H4 (cell line): ENCODE measurements around the gene LILRB5. TPM values are rescaled to one million over a fixed set of nuclear protein-coding genes. Genes with fewer than 3 reads are reported as not detected.
A peak's percentile ranks its signal among the peaks of the same experiment; 100 is the strongest.
"Not testable (repeated sequence)": the region's sequence is repeated elsewhere in the genome, so short reads cannot be mapped to it uniquely, and the experiment has no call there.

ENCODE experiments used
- DNase-seq: peaks from one replicate; pipeline ENCODE4 v3.0.0-alpha.2; 2015; ENCODE audit warnings: low spot score
- total RNA-seq: library from RNA; depleted of rRNA; stranded (reverse); fragments of >200 nt; shearing (Covaris generic); gene quantifications from 2 replicates; pipeline ENCODE4 v1.2.3, GENCODE V29; 2014

The LILRB5 gene
- total RNA-seq, 1 experiment from 2014 or later = not detected

- DNase-seq = not testable (repeated sequence)
These were observed 20.1 kb upstream of the LILRB5 start for GRCh38 chr19:54277111-54277615.

DNA sequence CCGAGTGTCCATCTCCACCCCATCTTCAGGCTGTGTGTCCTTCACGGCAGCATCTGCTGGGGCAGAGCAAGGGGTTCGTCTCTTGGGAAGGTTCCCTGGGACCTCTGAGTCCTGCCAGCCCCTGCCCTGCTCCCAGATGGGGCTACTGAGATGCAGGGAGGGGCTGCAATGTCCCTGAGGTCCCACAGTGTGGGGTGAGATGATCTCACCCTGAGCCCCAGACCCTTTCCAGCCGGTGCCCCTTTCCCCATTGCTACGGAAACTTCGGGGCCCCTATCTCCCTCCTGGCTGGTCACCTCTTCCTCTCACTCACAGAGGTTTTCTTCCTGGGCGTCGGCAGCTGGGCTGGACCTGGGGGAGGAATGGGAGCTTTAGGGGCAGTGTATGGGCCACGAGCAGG is 18.9 kb upstream of the LILRB5 start:
- peak; percentile 6 for DNase-seq

DNA sequence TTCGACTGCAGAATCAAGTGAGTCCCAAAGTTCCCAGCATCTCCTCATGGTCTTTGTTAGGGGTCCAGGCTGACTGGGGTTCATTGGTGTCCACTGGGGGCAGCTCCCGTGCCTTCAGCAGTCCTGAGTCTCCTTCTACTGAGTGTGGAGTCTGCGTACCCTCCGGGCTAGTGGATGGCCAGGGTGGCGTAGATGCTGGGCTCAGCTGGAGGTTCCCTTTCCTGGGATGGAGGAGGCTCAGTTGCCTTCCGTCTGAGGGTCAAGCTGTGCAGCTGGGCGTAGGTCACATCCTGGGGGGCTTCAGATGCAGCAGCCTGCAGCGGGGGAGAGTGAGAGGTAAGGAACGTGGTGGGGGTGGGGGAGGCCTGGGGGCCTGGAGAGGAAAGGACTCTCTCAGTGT is 17.4 kb upstream of the LILRB5 start:
- not testable (repeated sequence) for DNase-seq

GRCh38 chr19:54273821-54274220 is 16.7 kb upstream of the LILRB5 start:
- DNase-seq = no peak

DNA sequence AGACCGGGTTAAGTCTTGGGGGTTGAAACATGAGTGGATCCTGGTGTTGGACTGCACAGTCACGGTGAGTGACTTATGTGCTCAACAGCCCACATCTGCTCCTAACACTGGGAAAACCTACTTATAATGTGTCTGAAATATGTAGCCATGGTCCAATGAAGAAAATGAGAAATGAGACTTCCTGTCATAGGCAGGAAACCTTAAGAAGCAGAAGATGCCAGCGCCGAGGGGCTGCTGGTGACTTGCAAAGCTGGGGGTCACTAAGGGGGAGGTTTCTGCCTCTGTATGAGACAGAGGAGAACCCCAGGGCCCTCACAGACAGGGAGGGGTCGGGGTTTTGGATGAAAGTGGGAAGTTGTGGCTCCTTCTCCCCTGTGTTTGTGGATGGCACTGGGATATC is 15.1 kb upstream of the LILRB5 start:
- not testable (repeated sequence) for DNase-seq

DNA sequence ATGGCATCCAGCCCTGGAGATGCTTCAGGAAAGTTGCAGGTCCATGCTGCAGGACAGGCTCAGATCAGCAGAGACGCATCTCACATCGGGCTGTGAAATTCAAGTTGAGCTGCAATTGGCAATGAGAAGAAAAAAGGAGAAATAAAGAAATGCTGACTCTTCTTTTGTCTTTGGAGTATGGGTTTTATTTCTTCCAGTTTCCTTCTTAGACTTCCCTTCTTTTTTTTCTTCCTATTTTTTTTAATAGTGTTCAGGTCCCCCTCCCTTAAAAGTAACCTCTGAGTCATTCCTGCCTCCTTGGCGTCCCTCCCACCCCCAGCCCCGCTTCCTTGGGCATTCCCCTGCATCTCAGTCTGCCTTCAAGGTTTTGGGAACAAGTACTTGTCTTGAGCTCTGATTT is 14.5 kb upstream of the LILRB5 start:
- DNase-seq = not testable (repeated sequence)

- DNase-seq = no peak
These were observed 14.0 kb upstream of the LILRB5 start for GRCh38 chr19:54271106-54271505.

- no peak for DNase-seq
These were observed 11.9 kb upstream of the LILRB5 start for GRCh38 chr19:54268936-54269335.

DNA sequence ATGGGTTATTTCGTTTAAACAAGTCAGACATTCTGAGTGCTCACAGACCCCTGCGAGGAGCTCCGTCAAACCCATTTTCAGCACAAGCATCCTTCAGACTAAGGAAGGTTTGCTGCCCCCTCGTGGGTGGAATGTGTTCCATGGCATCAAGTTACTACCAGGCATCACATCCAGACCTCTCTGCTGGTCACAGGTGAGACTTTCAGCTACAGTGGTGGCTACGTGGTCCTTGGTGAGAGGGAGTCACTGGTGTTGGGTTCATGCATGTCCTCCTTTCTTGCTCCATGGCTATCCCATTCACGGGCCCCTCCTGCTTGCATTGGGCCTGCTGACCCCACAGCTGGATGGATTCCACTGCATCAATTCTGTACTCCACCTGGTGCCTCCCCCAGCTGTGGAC is 9.1 kb upstream of the LILRB5 start:
- peak; percentile 80 for DNase-seq

DNA sequence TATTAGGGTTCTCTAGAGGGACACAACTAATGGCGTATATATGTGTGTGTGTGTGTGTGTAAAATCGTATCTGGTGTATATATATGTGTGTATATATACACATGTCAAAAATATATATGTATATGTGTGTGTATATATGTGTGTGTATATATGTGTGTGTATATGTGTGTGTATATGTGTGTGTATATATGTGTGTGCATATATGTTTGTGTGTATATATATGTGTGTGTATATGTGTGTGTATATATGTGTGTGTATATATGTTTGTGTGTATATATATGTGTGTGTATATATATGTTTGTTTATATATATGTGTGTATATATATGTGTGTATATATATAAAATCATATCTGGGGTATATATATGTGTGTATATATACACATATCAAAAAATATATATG is 5.4 kb upstream of the LILRB5 start:
- DNase-seq = no peak

DNA sequence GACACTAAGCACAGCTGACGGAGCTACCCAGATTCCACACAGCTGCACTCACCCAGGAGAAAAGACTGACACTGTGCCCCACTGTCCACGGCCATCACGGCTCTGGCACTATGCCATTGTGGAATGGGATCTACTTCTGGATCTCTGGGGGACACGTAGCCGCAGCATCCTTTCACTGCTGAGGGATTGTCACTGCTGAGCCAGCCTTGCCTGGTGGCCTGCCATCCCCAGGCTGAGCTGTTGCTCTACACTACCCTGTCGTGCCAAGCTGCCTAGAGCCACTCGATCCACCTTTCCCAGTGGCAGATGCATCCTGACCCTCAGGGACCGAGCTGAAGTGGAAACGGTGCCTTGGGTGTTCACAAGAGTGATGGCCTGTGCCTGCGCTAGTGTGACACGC is 5.0 kb upstream of the LILRB5 start:
- no peak for DNase-seq

GRCh38 chr19:54256250-54257115 is 590 bp downstream of the LILRB5 start:
- no peak for DNase-seq

DNA sequence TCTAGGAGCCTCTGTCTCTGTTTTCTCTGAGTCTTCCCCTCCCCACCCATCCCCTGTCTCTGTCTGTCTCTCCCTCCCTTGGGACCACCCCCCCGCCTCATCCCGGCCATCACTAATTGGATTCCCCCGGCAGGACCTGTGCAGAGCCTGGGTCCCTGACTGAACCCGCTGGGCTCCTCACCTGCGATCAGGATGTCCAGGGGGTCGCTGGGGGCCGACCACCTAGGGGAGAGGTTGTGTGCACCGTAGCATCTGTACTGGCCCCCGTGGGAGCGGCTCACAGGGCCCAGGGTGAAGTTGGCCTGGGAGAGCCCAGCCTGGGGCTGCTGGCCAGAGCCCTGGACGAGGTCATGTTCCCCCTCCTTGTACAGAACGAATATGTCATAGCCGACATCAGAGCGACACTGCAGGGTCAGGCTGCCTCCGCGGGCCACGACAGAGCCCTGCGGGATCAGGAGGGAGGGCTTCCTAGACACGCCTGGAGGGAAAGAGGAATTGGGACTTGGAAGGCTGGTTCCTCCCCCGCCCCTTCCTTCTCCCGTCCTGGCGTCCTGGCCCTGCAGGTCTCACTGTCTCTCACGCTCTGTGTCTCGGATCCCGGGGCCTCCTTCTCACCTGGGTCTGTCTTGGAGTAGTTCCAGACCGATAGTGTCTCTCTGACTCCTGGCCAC is 1.8 kb downstream of the LILRB5 start:
- no peak for DNase-seq

DNA sequence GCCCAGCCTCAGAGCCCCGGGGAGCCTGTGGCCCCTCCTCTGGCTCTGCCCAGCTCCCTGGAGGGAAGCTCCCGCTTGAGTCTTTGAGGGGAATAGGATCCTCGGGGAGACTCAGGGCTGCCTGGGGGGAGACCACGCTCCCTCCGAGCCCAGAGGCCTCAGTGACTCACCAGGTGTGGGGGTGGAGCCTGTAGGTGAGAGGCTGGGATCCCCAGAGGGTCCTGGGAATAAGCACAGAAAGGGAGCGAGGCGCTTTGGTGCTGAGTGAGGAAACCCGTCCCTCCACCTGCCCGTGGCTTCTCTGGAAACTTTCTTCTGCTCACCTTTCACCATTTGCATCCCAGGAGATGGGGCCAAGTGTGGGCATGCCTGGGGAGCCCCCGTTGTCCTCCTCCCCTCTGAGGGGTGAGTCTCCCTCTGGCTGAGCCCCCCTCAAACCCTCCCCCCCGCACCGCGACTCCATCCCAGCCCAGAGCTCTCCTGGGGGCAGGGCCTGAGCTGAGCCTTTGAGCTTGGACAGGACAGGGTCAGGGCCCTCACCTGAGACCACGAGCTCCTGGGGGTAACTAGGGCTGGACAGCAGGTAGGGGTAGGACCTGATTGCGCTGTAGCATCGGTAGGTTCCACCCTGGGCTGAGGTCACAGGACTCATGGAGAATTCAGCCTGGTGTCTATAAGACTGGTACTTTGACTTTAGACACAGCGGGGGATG is 2.7 kb downstream of the LILRB5 start:
- no peak for DNase-seq

DNA sequence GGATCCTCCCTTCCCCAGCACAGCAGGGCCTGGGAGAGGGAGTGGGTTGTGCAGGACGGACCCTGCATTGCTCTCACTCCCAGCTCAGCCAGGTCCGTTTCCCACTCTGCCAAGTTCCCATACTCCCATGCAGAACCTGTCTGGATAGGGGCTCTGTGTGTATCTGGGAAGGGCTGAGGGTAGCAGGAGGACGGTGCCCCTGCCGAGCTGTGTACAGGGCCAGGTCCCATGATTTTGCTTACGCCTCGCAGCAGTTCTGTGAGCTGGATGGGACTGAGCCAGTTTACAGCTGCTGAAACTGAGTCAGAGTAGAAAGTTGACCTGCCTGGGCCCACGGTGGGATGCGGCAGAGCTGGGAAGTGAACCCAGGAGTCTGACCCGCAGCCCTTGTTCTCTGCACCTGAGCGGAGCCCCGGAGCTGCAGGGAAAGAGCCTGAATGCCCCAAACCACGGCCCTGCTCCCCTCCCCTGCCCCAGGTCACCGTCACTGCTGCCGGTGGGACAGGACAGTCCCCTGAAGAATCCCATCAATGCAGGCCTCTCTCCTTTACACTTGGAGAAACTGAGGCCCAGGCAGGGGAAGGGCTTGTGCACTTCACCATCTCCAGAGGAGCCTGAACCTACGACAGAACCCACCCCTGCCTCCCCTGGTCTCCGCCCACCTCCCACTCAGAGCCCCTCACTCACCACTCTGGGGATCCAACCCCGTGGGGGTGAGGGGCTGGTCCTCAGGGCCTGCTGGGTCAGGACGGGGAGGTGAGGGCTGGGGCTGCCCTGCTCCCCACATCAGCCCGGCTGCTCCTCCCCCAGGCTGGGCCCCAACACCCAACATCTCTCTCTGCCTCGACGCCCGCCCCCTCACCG is 3.5 kb downstream of the LILRB5 start:
- no peak for DNase-seq

- DNase-seq = no peak
These were observed 4.2 kb downstream of the LILRB5 start for GRCh38 chr19:54252845-54253244.

GRCh38 chr19:54252243-54252642 is 4.8 kb downstream of the LILRB5 start:
- no peak for DNase-seq

DNA sequence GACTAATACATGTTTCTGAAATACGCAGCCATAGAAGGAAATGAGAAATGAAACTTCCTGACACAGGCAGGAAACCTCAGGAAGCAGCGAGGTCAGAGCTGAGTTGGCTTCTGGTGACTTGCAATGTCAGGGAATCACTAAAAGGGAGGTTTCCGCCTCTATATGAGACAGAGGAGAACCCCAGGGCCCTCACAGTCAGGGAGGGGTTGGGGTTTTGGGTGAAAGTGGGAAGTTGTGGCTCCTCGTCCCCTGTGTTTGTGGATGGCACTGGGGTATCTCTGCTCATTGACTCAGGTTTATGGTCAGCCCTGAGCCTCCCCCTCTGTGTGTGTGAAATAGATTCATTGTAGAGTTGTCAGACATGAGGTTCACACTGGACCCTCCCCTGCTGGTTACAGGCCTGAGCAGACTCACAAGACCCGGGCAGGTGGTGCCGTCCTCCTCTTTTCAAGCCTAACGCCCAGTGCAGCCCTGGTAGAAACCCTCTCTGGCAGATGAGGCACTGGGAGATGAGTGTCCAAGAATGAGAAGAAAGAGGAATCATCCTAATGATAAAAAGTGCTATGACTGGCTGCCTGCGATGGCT is 9.0 kb downstream of the LILRB5 start:
- no peak for DNase-seq

- DNase-seq = no peak
These were observed 9.8 kb downstream of the LILRB5 start for GRCh38 chr19:54247106-54247930.

- DNase-seq = no peak
These were observed 11.1 kb downstream of the LILRB5 start for GRCh38 chr19:54245936-54246335.
